GM10248 (cell line): ENCODE data around the gene DEK.

Source experiments
- CTCF ChIA-PET: fragments of 300-600 bp; sonication (Branson Sonifier 250); formaldehyde crosslinking; extraction: SDS; loops from one replicate; lab custom pipeline; 2021; ENCODE audit warnings: antibody characterized with exemption; lab: Yijun Ruan, JAX
- POLR2A ChIA-PET: fragments of 350-650 bp; sonication (Branson Sonifier 250); formaldehyde crosslinking; extraction: SDS; loops from one replicate; lab custom pipeline; 2020; ENCODE audit warnings: antibody characterized with exemption; lab: Yijun Ruan, JAX
- DNase-seq: peaks from one replicate; pipeline ENCODE4 v3.0.0; 2012; ENCODE audit errors: extremely low spot score
- CTCF ChIP-seq: IDR thresholded peaks from 2 replicates; pipeline ENCODE4 v1.5.1; 2012; ENCODE audit warnings: mild to moderate bottlenecking, low read depth; ENCODE audit errors: extremely low read depth, missing control alignments, control extremely low read depth

DEK gene

GRCh38 chr6:18302561-18303439 is 38.5 kb upstream of the DEK start:
- no peak for DNase-seq
- ChIA-PET CTCF (interaction anchor here (1.2 to 1.5 kb wide), 2 partner anchors 14 to 201 kb away, joined by 4 to 7 read pairs; no protein-coding TSS in a partner anchor), POLR2A (no interaction called here)
- peak; percentile 38 for TF ChIP-seq CTCF

DNA sequence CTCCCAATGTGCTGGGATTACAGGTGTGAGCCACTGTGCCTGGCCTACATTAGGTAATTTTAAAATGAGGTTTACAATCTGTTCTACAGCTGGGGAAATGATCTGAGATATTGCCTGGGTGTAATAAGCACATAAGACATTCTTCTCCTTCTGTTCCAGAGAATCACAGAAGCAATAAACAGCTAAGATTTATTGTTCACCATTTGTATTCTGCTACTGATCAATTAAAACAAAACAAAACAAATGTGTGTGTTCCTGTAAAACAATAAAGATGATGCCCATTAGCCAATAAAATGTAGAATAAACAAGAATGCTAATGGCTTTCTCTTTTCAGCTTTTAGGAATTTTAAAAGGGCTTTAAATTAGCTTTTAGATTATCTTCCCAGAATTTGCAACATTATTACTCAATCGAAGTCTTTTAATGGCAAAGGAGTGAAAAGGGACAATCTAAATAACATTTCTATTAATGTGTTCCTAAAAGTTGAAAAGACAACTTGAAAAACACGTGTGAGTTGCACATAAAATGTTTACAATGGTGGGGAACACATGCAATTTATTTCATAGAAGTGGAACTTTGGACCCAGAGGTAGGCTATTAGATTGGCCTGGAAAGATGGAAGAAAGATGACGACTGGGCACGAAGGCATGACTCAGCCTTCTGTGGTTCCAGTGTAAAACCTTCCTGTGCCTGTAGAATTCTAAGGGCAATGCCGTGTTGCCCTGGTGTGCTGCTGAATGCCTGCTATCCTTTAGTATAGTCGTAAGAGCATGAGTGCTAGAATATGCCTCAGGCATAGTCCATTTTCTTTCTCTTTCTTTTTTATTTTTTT is 29.0 kb upstream of the DEK start:
- TF ChIP-seq CTCF = no peak
- CTCF ChIA-PET = no interaction called here
- DNase-seq = no peak
- POLR2A ChIA-PET = no interaction called here

GRCh38 chr6:18289283-18289682 is 25.0 kb upstream of the DEK start:
- POLR2A ChIA-PET = no interaction called here
- DNase-seq = no peak
- TF ChIP-seq CTCF = no peak
- CTCF ChIA-PET = no interaction called here

- ChIA-PET CTCF (no interaction called here), POLR2A (no interaction called here)
- TF ChIP-seq CTCF = no peak
- no peak for DNase-seq
These were observed 19.9 kb upstream of the DEK start for GRCh38 chr6:18284261-18284660.

- DNase-seq = no peak
- ChIA-PET POLR2A (no interaction called here), CTCF (interaction anchor here (1.0 kb wide), 1 partner anchor 12 kb away, joined by 5 read pairs; no protein-coding TSS in a partner anchor)
- no peak for TF ChIP-seq CTCF
These were observed 17.2 kb upstream of the DEK start for GRCh38 chr6:18281564-18281963.

GRCh38 chr6:18280084-18280483 is 15.8 kb upstream of the DEK start:
- TF ChIP-seq CTCF = no peak
- ChIA-PET CTCF (interaction anchor here (1.0 kb wide), 1 partner anchor 227 kb away, joined by 3 read pairs; no protein-coding TSS in a partner anchor), POLR2A (no interaction called here)
- DNase-seq = no peak
